H1 (cell line): Measurements from ENCODE around the gene EMX1. TPM values are rescaled to one million over a fixed set of nuclear protein-coding genes. Genes with fewer than 3 reads are reported as not detected.

Experiments used
- CTCF ChIA-PET: fragments of 300-600 bp; sonication (Branson Sonifier 250); formaldehyde crosslinking; loops from one replicate; lab custom pipeline; 2021; ENCODE audit not compliant: partially characterized antibody; lab: Charles Lee
- POLR2A ChIA-PET: fragments of 300-600 bp; sonication (Branson Sonifier 250); formaldehyde crosslinking; loops from one replicate; lab custom pipeline; 2021; ENCODE audit warnings: inconsistent platforms; ENCODE audit not compliant: partially characterized antibody; lab: Charles Lee
- DNase-seq, 2 experiments: peaks; one replicate each; pipeline versions ENCODE4 v3.0.0 to v3.0.0-alpha.2; 2010 to 2022; ENCODE audit warnings: low spot score in 2 of 2, low read depth in 1 of 2, mixed read lengths in 1 of 2
- FAIRE-seq: peaks from 2 replicates; lab custom pipeline; 2011; peaks lifted over from hg19 to GRCh38; lab: Jason Lieb, UNC
- H2AFZ ChIP-seq: 2 replicates; pipeline ENCODE4 v1.8.1; 2012; ENCODE audit warnings: low read length, inconsistent platforms
- H2AK5ac ChIP-seq: 2 replicates; pipeline ENCODE4 v1.6.1; 2013; ENCODE audit warnings: low read depth, low read length
- H2BK120ac ChIP-seq: replicated peaks from 2 replicates; pipeline ENCODE3; 2013; ENCODE audit warnings: low read depth, low read length, inconsistent platforms
- H2BK12ac ChIP-seq: 2 replicates; pipeline ENCODE4 v1.6.1; 2013; ENCODE audit warnings: low read depth, low read length
- H2BK15ac ChIP-seq: 2 replicates; pipeline ENCODE4 v1.6.1; 2013; ENCODE audit warnings: low read length
- H2BK20ac ChIP-seq: 2 replicates; pipeline ENCODE4 v1.6.1; 2013; ENCODE audit warnings: low read length
- H2BK5ac ChIP-seq: 2 replicates; pipeline ENCODE4 v1.6.1; 2013; ENCODE audit warnings: low read depth, low read length
- H3K14ac ChIP-seq: 2 replicates; pipeline ENCODE4 v1.6.1; 2013; ENCODE audit warnings: inconsistent platforms; ENCODE audit not compliant: insufficient read length
- H3K18ac ChIP-seq: 2 replicates; pipeline ENCODE4 v1.6.1; 2013; ENCODE audit warnings: low read length; ENCODE audit errors: extremely low read depth
- H3K23ac ChIP-seq: 2 replicates; pipeline ENCODE4 v1.6.1; 2013; ENCODE audit warnings: inconsistent platforms; ENCODE audit not compliant: insufficient read length
- H3K23me2 ChIP-seq: 2 replicates; pipeline ENCODE4 v1.6.1; 2013; ENCODE audit warnings: low read depth, low read length
- H3K27ac ChIP-seq: 2 replicates; pipeline ENCODE4 v1.6.1; 2011; ENCODE audit warnings: low read depth, low read length, inconsistent platforms
- H3K27me3 ChIP-seq, 4 experiments: replicated peaks in 1 of 4; 1 replicate in 1 of 4; 2 replicates in 3 of 4; pipeline versions ENCODE4 v1.6.1 to v1.8.1; 2011 to 2013; ENCODE audit warnings: low read length in 3 of 4, mild to moderate bottlenecking in 3 of 4, inconsistent platforms in 2 of 4, mixed read lengths in 2 of 4, moderate library complexity in 1 of 4; ENCODE audit not compliant: control insufficient read depth in 3 of 4, insufficient read depth in 3 of 4; ENCODE audit errors: extremely low read depth in 1 of 4
- H3K36me3 ChIP-seq, 4 experiments: 2 replicates each; pipeline versions ENCODE4 v1.6.1 to v1.8.1; 2011 to 2013; ENCODE audit warnings: mild to moderate bottlenecking in 4 of 4, low read length in 3 of 4, moderate library complexity in 2 of 4, control low read depth in 1 of 4, inconsistent platforms in 1 of 4; ENCODE audit not compliant: insufficient read depth in 4 of 4, control insufficient read depth in 2 of 4
- H3K4ac ChIP-seq: replicated peaks from 2 replicates; pipeline ENCODE3; 2013; ENCODE audit warnings: low read length, low read depth, mixed read lengths, inconsistent platforms; ENCODE audit not compliant: insufficient read length
- H3K4me1 ChIP-seq, 4 experiments: replicated peaks in 1 of 4; 1 replicate in 1 of 4; 2 replicates in 3 of 4; pipeline versions ENCODE4 v1.6.1 to v1.8.1; 2011 to 2013; ENCODE audit warnings: low read length in 3 of 4, inconsistent platforms in 2 of 4, mixed read lengths in 1 of 4; ENCODE audit not compliant: insufficient read depth in 4 of 4, control insufficient read depth in 3 of 4
- H3K4me2 ChIP-seq, 2 experiments: 2 replicates each; pipeline versions ENCODE4 v1.6.1 to v1.8.1; 2011 to 2013; ENCODE audit warnings: low read depth in 2 of 2, low read length in 2 of 2, control low read depth in 1 of 2, inconsistent platforms in 1 of 2, mild to moderate bottlenecking in 1 of 2; ENCODE audit not compliant: insufficient read depth in 1 of 2
- H3K4me3 ChIP-seq, 4 experiments: fragments of 200-600, 300-600 bp in 1 of 4; sonication (generic), shearing (Covaris generic), sonication (Bioruptor Twin) in 1 of 4; 2 replicates each; pipeline versions ENCODE4 v1.5.1 to v1.8.1; 2011 to 2016; ENCODE audit warnings: low read length in 4 of 4, low read depth in 3 of 4, control low read depth in 2 of 4, inconsistent platforms in 2 of 4, mild to moderate bottlenecking in 2 of 4, mixed read lengths in 1 of 4, moderate library complexity in 1 of 4; ENCODE audit not compliant: insufficient read depth in 2 of 4; ENCODE audit errors: extremely low read depth in 1 of 4
- H3K56ac ChIP-seq: replicated peaks from 2 replicates; pipeline ENCODE3; 2013; ENCODE audit warnings: low read depth, mild to moderate bottlenecking, mixed read lengths, low read length, inconsistent platforms; ENCODE audit not compliant: insufficient read length
- H3K79me1 ChIP-seq: 2 replicates; pipeline ENCODE4 v1.6.1; 2013; ENCODE audit warnings: low read depth, low read length, control low read depth
- H3K79me2 ChIP-seq, 2 experiments: 2 replicates each; pipeline versions ENCODE4 v1.6.1 to v1.8.1; 2012 to 2013; ENCODE audit warnings: low read length in 2 of 2, mild to moderate bottlenecking in 2 of 2, inconsistent platforms in 1 of 2; ENCODE audit not compliant: insufficient read depth in 2 of 2, control insufficient read depth in 1 of 2
- H3K9ac ChIP-seq, 4 experiments: replicated peaks in 1 of 4; 1 replicate in 1 of 4; 2 replicates in 3 of 4; pipeline versions ENCODE4 v1.6.1 to v1.8.1; 2011 to 2013; ENCODE audit warnings: low read depth in 3 of 4, low read length in 3 of 4, control low read depth in 2 of 4, mild to moderate bottlenecking in 2 of 4, moderate library complexity in 2 of 4, inconsistent platforms in 1 of 4; ENCODE audit errors: extremely low read depth in 1 of 4
- H3K9me3 ChIP-seq, 2 experiments: 2 replicates each; pipeline versions ENCODE4 v1.6.1 to v1.8.1; 2012 to 2013; ENCODE audit warnings: mild to moderate bottlenecking in 2 of 2, moderate library complexity in 2 of 2, control low read depth in 1 of 2, inconsistent platforms in 1 of 2, low read depth in 1 of 2, low read length in 1 of 2, mixed read lengths in 1 of 2; ENCODE audit not compliant: insufficient read depth in 2 of 2
- H4K20me1 ChIP-seq, 2 experiments: replicated peaks in 1 of 2; 2 replicates each; pipeline versions ENCODE3 to v1.8.1; 2011 to 2013; ENCODE audit warnings: inconsistent platforms in 2 of 2, low read length in 2 of 2, mild to moderate bottlenecking in 1 of 2; ENCODE audit not compliant: insufficient read depth in 2 of 2, control insufficient read depth in 1 of 2
- H4K5ac ChIP-seq: 2 replicates; pipeline ENCODE4 v1.6.1; 2013; ENCODE audit warnings: low read length, low read depth, mixed read lengths, inconsistent platforms; ENCODE audit not compliant: insufficient read length
- H4K8ac ChIP-seq: 2 replicates; pipeline ENCODE4 v1.8.0; 2013; ENCODE audit warnings: mild to moderate bottlenecking, moderate library complexity, low read length, inconsistent platforms; ENCODE audit not compliant: insufficient read depth; ENCODE audit errors: extremely low read depth
- H4K91ac ChIP-seq: replicated peaks from 2 replicates; pipeline ENCODE3; 2013; ENCODE audit warnings: low read length, mixed read lengths, inconsistent platforms; ENCODE audit not compliant: insufficient read length
- CHD1 ChIP-seq: IDR thresholded peaks from 2 replicates; pipeline ENCODE4 v1.6.1; 2012; ENCODE audit warnings: low read depth, low read length, improper control_type of control experiment
- EGR1 ChIP-seq: IDR thresholded peaks from 2 replicates; pipeline ENCODE4 v1.6.1; 2011; ENCODE audit warnings: low read depth, low read length, borderline replicate concordance
- EP300 ChIP-seq, 2 experiments: IDR thresholded peaks; 1 replicate in 1 of 2; 2 replicates in 1 of 2; pipeline ENCODE4 v1.6.1; 2011 to 2012; ENCODE audit warnings: low read depth in 2 of 2, low read length in 2 of 2, mild to moderate bottlenecking in 2 of 2, borderline replicate concordance in 1 of 2, inconsistent platforms in 1 of 2, moderate library complexity in 1 of 2
- HDAC2 ChIP-seq, 2 experiments: fragments of 300-600 bp in 1 of 2; sonication (generic) in 1 of 2; IDR thresholded peaks; 2 replicates each; pipeline ENCODE4 v1.6.1; 2011 to 2012; ENCODE audit warnings: low read depth in 2 of 2, low read length in 2 of 2, mild to moderate bottlenecking in 2 of 2, moderate library complexity in 2 of 2, borderline replicate concordance in 1 of 2, inconsistent platforms in 1 of 2
- MAX ChIP-seq: IDR thresholded peaks from 2 replicates; pipeline ENCODE4 v1.6.1; 2012; ENCODE audit warnings: inconsistent platforms
- RFX5 ChIP-seq: IDR thresholded peaks from 2 replicates; pipeline ENCODE4 v1.6.1; 2011; ENCODE audit warnings: low read depth, low read length, improper control_type of control experiment, borderline replicate concordance
- RNF2 ChIP-seq: fragments of 200-900, 300-1000 bp; sonication (generic); IDR thresholded peaks from 2 replicates; pipeline ENCODE4 v1.7.1; 2016; ENCODE audit warnings: borderline replicate concordance, low read depth, mild to moderate bottlenecking, antibody characterized with exemption, low read length; ENCODE audit not compliant: poor library complexity, severe bottlenecking; ENCODE audit errors: missing control alignments
- RXRA ChIP-seq: IDR thresholded peaks from 2 replicates; pipeline ENCODE4 v1.6.1; 2011; ENCODE audit warnings: low read depth, mild to moderate bottlenecking, low read length, moderate library complexity; ENCODE audit not compliant: insufficient read depth
- SP2 ChIP-seq: IDR thresholded peaks from 2 replicates; pipeline ENCODE4 v1.6.1; 2012; ENCODE audit warnings: mild to moderate bottlenecking, low read length, inconsistent platforms
- TEAD4 ChIP-seq: IDR thresholded peaks from 2 replicates; pipeline ENCODE4 v1.6.1; 2012; ENCODE audit warnings: low read depth, low read length, inconsistent platforms, mixed read lengths
- WGBS, 2 experiments: shearing (Covaris generic) in 1 of 2; methylation state at CpG; one replicate each; pipeline versions ENCODE4 v1.1.6 to v1.1.7; 2013 to 2015; ENCODE audit warnings: low lambda C conversion rate in 2 of 2, mixed read lengths in 2 of 2, inconsistent platforms in 1 of 2, low coverage in 1 of 2, missing lambda C conversion rate in 1 of 2; ENCODE audit not compliant: insufficient replicate concordance in 2 of 2, insufficient coverage in 1 of 2, insufficient read length in 1 of 2; ENCODE audit errors: extremely low coverage in 1 of 2, missing lambda C conversion rate in 1 of 2; 5-methylcytosine and 5-hydroxymethylcytosine counted together
- polyA plus RNA-seq, 7 experiments: library from polyadenylated mRNA; depleted of rRNA in 3 of 7; stranded (reverse) in 5 of 7; unstranded in 2 of 7; fragments of >200 nt in 5 of 7; fragments of 200-250 nt in 2 of 7; gene quantifications; 1 replicate in 5 of 7; 2 replicates in 1 of 7; 4 replicates in 1 of 7; pipeline versions ENCODE4 v1.2.1 to v1.2.3, GENCODE V29; 2011 to 2013; ENCODE audit warnings: missing spikeins in 2 of 7, mixed read lengths in 2 of 7
- total RNA-seq: library from RNA; stranded (reverse); fragmentation: NEBNext Ultra II Directional; extraction: Animal tissue kit (Norgen Biotek cat#: 25700); gene quantifications from 2 replicates; pipeline ENCODE4 v1.2.1, GENCODE V29; 2021

EMX1 gene
- total and polyA plus RNA-seq, 2 of the 8 experiments (the other 6 are each of a cell fraction or from before 2014, with no cell fraction given), result 2.4 to 4.9 TPM

DNA sequence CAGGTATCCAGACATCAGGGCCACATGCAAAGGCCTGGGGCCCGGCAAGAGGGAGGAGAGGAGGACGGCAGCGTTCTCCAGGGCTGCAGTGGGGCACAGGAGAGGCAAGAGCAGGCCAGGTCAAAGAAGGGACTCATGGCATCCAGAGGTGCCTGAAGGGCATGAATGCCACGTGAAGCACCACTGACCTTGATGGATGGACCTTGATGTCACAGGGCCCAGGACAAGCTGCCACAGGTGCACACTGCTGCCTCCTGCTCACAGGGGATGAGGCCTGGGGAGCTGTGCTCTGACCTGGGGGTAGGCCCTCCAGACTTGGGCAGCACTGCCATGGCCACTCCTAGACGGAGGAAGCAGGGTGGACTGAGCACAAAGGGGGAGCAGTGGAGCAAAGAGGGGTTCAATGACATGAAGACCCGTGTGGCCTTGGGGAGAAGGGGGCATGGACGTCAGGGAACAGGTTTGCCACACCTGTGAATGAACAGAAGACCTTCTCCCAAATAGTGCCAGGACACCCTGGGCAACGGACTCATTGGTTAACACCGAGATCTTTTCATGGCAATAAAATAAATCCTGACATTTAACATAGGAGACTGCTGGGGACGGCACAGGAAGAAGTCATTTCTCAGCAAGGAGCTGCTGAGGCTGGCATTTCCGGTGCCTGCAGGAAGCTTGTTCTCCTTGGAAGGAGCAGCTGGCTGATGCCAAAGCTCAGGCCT is 65.6 kb downstream of the EMX1 start:
- Histone ChIP-seq H2AK5ac (no peak overlapping the region), H3K56ac (no peak overlapping the region), H2AFZ (no peak overlapping the region), H2BK15ac (no peak overlapping the region), H3K79me2 (no peaks in the 10 kb centered on the region), H2BK20ac (no peak overlapping the region), H3K4ac (no peak overlapping the region), H2BK120ac (no peak overlapping the region), H4K8ac (no peak overlapping the region), H4K91ac (no peak overlapping the region), H3K4me3 (no peak overlapping the region), H3K36me3 (0 out of 8 replicates have a peak, but pooled peaks cover 0 to 2% (median 0%) of the 10 kb centered on the region in 4 experiments), H3K79me1 (no peaks in the 10 kb centered on the region), H3K14ac (no peak overlapping the region), H3K4me2 (no peak overlapping the region), H4K20me1 (peaks cover 0 to 4% of the 10 kb centered on the region in 2 experiments), H2BK12ac (no peak overlapping the region), H3K23ac (no peak overlapping the region), H3K23me2 (no peaks in the 10 kb centered on the region), H3K27ac (no peak overlapping the region), H3K9me3 (no peaks in the 10 kb centered on the region), H3K9ac (no peak overlapping the region), H4K5ac (no peak overlapping the region), H3K18ac (no peak overlapping the region), H3K27me3 (0 out of 7 replicates have a peak, but pooled peaks cover 0 to 2% (median 0%) of the 10 kb centered on the region in 4 experiments), H3K4me1 (peaks cover 0 to 4% (median 0%) of the 10 kb centered on the region in 4 experiments; a peak in 3 of 7 replicates), H2BK5ac (no peak overlapping the region)
- 89% methylated on average over 11 of the region's 11 CpGs; no CpG with 5 or more reads in 1 of the 2 experiments for WGBS, 2 experiments
- DNase-seq, result no peak
- CTCF ChIA-PET, result interaction anchor here (0.6 to 7.4 kb wide), 12 partner anchors 8 to 441 kb away, joined by 3 to 60 read pairs (median 4); no protein-coding TSS in a partner anchor
- POLR2A ChIA-PET, result no interaction called here
- FAIRE-seq, result no peak
- no peak for TF ChIP-seq TEAD4
- no peak for TF ChIP-seq MAX
- no peak for TF ChIP-seq RNF2
- no peak for TF ChIP-seq EP300 (IDR thresholded peaks at IDR 0.05; ENCODE audit: borderline replicate concordance in 1 of 2, low read depth in 2 of 2, low read length in 2 of 2)
- TF ChIP-seq HDAC2 (IDR thresholded peaks at IDR 0.05; ENCODE audit: borderline replicate concordance in 1 of 2, low read depth in 2 of 2, low read length in 2 of 2), result no peak
- no peak for TF ChIP-seq RXRA
- no peak for TF ChIP-seq RFX5
- TF ChIP-seq SP2, result no peak
- no peak for TF ChIP-seq CHD1
- no peak for TF ChIP-seq EGR1
